HUES48 (cell line): ENCODE results near the gene THEM4.

Experiments
- H3K27ac ChIP-seq: one replicate; pipeline ENCODE4 v1.7.0; 2013; ENCODE audit warnings: low read depth, low read length, inconsistent platforms
- H3K27me3 ChIP-seq: 2 replicates; pipeline ENCODE4 v1.6.1; 2013; ENCODE audit warnings: mild to moderate bottlenecking, low read length; ENCODE audit not compliant: control insufficient read depth, insufficient read depth
- H3K36me3 ChIP-seq: 2 replicates; pipeline ENCODE4 v1.6.1; 2013; ENCODE audit warnings: low read length; ENCODE audit not compliant: control insufficient read depth, insufficient read depth
- H3K4me1 ChIP-seq: 2 replicates; pipeline ENCODE4 v1.6.1; 2013; ENCODE audit warnings: mild to moderate bottlenecking, low read length; ENCODE audit not compliant: control insufficient read depth, insufficient read depth
- H3K4me3 ChIP-seq: 2 replicates; pipeline ENCODE4 v1.5.1; 2013; ENCODE audit warnings: mild to moderate bottlenecking, low read depth, low read length
- H3K9ac ChIP-seq: 2 replicates; pipeline ENCODE4 v1.6.1; 2013; ENCODE audit warnings: mild to moderate bottlenecking, low read depth, low read length, moderate library complexity
- H3K9me3 ChIP-seq: 2 replicates; pipeline ENCODE4 v1.6.1; 2013; ENCODE audit warnings: low read length; ENCODE audit not compliant: control insufficient read depth, insufficient read depth

THEM4 gene

DNA sequence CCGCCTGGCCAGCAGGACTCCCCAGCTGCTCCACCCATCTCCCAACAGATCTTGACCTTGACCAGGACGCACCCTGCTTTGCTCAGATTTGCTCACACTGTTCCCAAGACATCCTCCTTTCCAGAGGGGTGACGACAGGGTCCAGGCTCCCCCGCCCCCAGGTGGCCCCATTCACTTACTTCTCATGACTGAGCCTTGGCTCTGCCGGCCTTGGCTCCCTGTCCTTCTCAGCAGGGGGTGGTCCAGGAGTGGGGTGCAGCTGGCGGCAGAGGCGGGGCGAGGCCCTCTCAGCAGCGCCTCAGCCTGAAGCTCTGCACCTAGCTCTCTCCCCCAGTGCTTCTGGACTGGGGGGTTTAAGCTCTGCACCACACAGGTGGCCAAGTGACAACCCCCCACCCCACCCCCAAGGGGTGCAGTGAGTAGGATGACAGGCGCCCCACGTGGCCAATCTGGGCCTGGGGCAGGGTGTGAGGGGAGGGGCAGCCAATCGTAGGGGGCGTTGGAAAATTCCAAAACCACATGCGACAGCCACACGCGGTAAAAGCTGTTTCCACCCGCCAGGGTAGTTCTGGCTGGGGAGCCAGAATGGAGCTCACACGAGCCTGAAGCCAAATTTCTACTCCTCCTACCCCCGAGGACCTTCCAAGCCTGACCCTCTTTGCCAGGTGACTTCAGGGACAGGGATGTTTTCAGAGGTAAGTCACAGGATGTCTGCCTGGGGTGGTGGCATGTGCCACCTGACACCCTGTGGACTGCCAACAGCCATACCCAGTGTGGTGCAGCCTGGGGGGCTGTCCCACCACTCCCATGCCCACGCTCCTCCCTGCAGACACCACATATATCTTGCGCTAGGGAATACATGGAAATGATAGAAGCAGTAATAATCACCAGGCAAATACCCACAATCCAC, 83.3 kb downstream of the THEM4 start:
- Histone ChIP-seq H3K4me1 (peaks cover 30% of the 10 kb centered on the region), H3K27me3 (0 out of 2 replicates have a peak, but pooled peaks cover 3% of the 10 kb centered on the region), H3K9ac (no peak overlapping the region), H3K36me3 (no peaks in the 10 kb centered on the region), H3K4me3 (no peak overlapping the region), H3K27ac (no peak overlapping the region), H3K9me3 (no peaks in the 10 kb centered on the region)

DNA sequence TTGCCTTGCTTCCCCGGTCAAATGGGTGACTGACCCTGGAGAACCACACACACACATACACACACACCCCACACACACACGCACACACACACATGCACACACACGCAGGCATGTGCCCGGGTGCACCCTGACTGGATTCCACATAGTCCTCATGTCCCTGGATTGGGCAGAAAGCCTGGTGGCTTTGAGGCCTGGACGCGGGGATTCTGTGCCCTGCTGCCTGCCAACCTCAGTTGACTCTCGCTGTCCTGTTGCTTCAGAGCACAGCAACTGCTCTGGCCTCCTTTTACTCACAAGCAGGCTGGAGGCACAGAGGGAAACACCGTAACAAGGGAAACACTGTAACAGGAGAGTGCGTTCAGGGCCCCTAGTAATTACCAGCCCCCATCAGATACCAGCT, 84.1 kb downstream of the THEM4 start:
- no peaks in the 10 kb centered on the region for H3K9me3 ChIP-seq
- H3K27ac ChIP-seq: no peak overlapping the region
- peaks cover 27% of the 10 kb centered on the region for H3K4me1 ChIP-seq
- no peak overlapping the region for H3K9ac ChIP-seq
- H3K27me3 ChIP-seq: 0 out of 2 replicates have a peak, but pooled peaks cover 3% of the 10 kb centered on the region
- no peaks in the 10 kb centered on the region for H3K36me3 ChIP-seq
- no peak overlapping the region for H3K4me3 ChIP-seq
